GM21619 (cell line): ENCODE measurements around the gene ADTRP.
"Not testable (repeated sequence)": the region's sequence is repeated elsewhere in the genome, so short reads cannot be mapped to it uniquely, and the experiment has no call there.

Source experiments
- ATAC-seq: cut with Tn5 transposase; IDR thresholded peaks from one replicate; pipeline ENCODE4 v1.9.1; 2021; ENCODE audit not compliant: unreplicated experiment

ADTRP gene

DNA sequence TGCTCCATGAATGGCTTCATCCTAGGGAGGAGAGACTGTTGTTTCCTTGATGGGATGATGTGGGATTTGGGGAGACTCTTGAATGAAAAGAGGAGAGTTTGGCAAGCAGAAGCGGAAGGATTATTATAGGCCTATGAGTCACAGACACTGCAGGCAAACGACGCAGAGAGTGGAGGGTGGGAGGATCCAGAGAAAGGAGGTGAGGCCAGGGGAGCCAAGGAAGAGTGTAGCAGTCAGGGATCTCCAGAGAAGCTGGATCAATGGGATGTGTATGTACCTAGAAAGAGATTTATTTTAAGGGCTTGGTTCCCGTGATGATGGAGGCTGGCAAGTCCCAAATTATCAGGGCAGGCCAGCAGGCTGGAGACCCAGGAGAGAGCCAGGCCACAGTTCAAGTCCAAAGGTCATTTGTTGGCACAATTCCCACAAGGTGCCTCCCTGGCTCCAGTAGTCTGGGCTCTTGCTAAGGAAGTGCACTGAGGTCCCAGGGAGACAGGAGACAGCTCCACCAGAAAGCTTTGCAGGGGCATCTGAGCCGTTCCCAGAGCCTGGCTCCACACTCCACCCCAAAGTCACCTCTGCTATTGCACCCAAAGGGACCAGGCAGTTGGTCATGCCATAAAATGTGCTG lies 76.0 kb downstream of the ADTRP start:
- no peak for ATAC-seq

DNA sequence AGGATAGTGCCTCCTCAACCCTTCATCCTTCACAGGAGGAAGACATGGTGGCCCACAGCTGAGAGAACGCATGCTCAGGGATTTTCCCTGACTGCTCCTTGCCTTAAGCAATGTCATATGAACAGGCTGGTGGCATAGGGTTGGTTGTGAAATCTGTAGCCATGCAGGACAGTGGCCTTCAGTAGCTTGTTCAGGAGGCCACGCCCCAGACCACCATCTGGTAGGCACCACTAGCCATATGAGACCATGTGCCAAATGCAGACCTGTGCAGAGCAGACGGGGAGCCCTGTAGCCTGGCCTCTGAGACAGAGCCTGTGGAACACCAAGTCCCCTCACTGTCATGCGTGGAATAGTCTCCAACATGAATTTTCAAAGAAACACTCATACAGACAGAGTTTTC lies 76.5 kb downstream of the ADTRP start:
- no peak for ATAC-seq

DNA sequence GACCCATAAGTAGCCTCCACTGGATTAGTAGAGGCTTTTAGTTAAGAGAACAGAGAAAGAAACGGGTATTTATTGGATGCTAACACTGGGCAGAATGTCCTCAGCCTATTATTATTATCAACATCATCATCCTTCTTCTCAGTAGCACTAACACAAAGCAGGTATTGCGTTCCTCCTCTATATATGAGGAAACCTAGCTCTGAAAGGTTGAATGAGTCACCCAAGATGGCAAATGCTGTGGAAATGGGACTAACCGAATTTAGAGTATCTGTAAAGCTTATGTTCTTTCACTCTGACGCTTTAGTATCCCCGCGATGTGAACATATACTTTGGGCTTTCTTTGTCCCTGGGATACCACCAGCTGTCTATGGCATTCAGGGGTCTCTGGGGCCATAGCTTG lies 77.0 kb downstream of the ADTRP start:
- no peak for ATAC-seq

DNA sequence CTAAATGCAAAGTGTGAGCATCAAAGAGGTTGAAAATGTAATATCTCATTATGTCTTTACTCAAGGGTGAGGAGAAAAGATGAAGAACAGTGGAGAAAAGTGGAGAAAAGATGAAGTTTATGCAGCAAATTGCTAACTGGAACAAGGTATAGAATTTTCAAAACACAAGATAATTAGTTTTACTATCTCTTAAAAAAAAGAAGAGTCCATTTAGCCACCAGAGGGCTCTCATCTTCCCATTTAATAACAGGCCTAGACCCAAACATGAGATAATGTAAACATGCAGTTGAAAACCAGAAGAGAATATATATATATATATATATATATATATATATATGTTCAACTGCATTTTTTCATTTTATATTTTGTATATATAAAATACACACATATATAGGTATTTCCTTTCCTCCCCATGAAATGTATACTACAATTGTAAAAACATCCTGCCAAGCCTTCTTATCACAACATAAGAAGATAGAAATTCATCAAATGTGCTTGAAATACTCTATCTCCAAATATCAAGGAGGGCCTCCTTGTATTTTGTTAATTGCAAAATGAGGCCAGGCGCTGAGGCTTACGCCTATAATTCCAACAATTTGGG lies 78.4 kb downstream of the ADTRP start:
- ATAC-seq: no peak

DNA sequence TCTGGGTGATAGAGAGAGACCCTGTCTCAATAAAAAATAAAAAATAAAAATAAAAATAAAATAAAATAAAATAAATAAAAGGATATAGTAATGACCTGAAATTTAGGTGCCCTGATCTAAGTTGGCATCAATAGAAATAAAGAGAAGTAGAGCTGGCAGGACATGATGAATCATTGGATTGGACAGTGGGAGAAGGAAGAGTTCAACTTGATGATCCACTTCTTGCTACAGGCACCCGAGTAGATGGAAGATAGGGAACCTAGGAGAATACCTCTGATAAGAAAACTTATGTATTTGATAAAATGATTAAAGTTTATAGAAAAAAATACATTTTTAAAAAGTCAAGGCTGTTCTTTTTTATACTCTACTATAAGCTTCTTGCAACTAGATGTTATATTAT lies 79.0 kb downstream of the ADTRP start:
- ATAC-seq: no peak

DNA sequence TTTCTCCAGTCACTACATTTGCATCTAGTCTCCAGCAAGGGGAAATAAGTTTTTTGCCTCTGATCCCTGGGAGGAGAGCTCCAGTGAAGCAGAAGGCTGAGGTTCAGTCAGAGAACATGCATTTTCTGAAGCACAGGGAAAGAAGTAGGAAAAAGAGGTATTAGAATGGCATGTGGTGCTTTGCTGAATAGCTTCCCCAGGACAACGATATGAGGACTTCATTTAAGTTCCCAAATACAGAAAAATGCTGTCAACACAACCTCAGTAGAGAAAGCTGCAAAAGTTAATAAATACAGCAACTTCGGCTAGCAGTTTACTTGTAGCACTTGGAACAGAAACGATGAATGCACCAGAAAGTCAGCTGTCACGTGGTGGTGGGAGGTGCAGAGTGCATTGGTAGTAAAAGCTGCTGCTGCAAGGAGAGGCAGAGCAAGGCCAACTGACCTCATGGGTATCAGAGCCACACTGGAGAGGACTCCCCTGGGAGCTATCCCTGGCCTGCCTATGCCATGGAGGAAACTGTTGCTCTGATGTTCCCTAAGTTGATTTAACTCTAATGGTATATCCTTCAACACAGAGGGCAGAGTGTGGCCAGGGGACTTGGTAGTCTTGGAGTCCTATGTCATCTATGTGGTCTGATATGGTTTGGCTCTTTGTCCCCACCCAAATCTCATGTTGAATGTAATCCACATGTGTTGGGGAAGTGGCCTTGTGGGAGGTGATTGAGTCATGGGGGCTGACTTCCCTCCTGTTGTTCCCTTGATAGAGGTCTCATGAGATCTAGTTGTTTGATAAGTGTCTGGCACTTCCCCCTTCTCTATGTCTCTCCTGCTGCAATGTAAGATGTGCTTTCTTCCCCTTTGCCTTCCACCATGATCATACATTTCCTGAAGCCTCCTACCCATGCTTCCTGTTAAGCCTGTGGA lies 85.9 kb downstream of the ADTRP start:
- no peak for ATAC-seq

DNA sequence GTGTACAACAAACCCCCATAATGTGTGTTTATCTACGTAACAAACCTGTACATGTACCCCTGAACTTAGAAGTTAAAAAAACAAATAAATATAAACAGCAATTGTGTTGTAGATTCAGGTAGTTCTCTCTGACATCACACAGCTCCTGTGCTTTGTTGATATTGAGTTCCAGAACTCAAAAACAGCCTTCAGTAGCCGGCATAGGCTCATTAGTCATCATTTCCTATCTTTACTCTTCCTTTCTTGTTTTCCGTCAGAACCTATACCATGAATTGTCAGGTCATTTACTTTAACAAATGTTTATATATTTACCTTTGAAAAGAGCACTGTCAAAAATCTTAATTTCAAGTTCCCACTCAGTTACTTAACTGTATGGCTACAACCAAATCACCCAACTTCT lies 88.8 kb downstream of the ADTRP start:
- ATAC-seq: no peak

DNA sequence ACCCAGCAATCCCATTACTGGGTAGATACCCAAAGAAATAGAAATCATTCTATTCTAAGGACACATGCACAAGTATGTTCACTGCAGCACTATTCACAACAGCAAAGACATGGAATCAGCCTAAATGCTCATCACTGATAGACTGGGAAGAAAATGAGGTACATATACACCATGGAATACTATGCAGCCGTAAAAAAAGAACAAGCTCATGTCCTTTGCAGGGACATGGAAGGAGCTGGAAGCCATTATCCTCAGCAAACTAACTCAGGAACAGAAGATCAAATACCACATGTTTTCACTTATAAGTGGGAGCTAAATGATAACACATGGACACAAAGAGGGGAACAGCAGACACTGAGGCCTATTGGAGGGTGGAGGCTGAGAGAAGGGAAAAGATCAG lies 89.2 kb downstream of the ADTRP start:
- not testable (repeated sequence) for ATAC-seq

DNA sequence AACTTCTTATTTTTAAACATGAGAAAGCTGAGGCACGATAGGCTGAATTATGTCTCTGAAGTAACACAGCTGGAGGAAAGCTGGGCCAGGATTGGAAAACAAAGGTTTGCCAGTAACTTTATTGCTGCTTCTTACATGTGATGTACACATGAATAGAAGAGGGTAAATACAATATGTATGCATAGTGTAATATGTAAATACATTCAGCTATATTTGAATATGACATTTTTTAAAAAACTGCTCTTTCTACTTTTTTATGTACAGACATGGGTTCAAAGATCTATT lies 90.2 kb downstream of the ADTRP start:
- no peak for ATAC-seq

DNA sequence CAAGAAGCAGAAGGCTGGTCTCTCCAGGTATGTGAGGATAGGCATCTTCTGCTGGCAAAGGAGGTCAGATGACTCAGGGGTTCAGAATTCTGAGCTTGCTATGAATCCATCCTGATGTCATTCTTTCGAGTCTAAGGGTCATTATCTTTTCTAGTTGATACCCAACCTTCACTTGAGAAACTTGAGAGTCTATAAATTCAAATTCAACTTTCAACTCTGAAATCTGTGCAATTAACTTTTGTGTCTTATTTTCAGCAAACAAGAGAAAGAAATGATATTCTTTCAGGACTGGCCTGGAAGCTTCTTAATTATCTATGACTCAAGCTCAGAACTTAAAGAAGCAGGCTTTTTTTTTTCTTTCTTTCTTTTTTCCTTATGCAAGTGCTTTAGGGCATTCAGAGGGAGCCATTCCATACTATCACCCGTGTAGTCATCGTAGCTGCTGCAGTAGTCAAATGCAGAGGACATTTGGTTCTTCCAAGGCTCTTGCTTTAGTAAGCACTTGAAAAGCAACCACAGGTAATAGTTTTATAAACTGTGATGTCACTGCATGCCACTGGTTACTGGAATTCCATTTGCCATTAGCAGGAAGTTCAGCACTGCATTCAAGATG lies 93.0 kb downstream of the ADTRP start:
- ATAC-seq: no peak

DNA sequence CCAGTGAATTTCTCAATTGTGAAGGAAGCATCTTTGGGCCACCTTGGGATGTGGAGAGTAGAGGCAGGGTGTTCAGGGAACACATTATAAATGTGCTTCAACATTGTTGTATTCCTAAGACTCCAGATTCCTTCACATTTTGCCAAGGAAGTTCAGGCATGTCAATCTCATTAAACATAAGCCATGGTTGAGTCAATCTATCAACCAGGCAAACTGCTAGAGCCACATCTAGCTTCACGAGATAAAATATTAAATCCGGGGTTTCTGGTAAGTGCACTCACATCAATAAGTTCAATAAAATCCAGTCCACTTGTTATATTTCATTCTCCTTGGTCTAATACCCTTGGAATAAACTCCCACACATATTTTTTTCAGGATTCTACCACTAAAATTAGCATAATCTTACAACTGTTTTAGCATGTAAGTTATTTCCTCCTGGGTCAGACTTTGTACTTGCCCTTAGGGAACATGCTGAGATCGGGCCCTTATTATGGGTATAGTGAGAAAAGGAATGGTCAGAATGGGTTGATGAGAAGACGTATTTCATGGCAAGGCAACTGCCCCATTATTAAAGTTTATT lies 93.6 kb downstream of the ADTRP start:
- no peak for ATAC-seq

DNA sequence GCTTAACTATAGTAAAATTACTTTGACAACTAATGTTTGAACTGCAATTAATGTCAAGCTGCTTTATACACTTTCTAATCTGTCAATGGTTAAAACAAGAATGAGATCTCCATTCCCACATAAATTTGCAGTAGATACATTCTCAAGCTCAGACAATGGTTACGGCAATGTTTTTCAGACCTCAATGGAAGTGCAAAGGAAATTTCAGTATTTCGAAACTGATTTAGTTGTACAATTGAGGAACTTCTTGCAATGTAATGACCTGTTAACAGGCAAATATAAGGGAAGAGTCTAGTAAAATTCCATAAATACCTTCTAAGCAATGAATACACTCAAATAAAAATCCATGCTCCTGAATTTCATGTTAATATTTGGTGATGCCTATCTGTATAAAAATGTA lies 94.7 kb downstream of the ADTRP start:
- no peak for ATAC-seq

DNA sequence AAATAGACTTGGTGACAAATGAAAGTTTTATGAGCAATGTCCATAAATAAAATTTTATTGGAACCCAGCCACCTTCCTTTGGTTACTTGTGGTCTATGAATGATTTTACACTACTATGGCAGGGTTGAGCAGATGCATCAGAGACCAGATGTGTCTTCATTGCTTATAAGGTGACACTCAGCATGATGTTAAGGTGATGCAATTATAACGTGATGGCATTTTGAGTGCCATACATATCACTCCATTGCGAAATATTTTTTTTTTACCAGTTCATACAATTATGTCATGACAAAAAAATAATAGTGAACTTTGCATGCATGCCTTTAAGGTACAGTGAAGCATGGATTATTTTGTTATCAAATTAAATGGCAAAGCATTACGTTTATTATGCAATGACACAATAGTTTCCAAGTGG lies 96.0 kb downstream of the ADTRP start:
- ATAC-seq: no peak

DNA sequence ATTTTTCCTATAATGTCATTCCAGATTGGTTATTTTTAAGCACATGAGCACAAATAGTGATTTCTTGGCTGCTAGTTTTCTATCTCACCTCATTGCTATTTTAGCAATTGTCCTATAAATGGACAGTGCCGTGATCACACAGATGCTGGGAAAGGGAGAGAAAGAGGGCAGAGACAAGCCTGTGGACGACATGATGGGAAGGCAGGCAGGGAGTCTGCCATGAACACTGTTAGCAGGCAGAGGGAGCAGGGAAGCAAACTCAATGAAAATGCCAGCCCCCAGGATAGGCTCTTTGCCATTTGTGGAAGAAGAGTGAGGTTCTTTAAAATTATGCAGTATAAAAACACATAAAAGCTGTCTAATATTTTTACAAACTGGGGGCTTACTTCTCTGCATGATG lies 96.8 kb downstream of the ADTRP start:
- no peak for ATAC-seq

DNA sequence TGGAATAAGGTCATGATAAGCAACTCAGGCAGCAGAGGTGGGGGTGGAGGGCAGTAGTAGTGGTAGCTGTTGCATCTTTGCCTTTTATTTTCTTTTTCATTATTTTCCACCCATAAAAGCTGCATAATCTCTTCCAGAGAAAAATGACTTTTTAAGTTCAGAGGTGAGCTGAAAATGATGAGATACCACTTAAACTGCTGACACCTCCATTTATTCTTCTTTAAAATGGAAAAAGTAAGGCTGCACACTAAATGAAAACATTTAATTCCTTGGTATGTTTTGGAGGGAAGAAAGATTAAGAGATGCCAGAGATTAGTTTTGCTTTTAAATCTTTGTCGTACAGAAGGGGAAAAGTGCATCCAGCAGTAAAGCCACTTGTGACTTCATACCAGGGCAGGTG lies 97.2 kb downstream of the ADTRP start:
- no peak for ATAC-seq

DNA sequence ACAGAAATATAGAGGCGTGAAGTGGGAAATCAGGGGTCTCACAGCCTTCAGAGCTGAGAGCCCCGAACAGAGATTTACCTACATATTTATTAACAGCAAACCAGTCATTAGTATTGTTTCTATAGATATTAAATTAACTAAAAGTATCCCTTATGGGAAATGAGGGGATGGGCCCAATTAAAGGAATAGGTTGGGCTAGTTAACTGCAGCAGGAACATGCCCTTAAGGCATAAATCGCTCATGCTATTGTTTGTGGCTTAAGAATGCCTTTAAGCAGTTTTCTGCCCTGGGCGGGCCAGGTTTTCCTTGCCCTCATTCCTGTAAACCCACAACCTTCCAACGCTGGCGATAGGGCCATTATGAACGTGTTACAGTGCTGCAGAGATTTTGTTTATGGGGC lies 98.1 kb downstream of the ADTRP start:
- not testable (repeated sequence) for ATAC-seq

DNA sequence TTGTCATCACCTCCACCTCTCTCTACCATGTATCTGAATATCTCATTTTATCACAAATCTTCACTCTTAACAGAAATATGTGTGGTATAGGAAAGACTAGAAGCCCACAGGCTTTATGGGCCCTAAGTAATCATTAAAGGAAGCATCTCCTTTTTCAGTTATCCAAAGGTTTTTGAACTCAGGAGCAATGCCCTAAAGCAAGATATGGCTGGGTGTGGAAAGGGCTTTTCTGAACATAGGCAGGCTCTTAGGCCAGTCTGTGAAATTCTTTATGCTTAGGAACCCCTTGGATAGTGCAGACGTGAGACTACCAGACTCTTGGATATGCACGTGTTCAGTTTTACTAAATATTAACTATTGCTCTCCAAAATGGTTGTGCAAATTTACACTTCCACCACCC lies 99.5 kb downstream of the ADTRP start:
- no peak for ATAC-seq

DNA sequence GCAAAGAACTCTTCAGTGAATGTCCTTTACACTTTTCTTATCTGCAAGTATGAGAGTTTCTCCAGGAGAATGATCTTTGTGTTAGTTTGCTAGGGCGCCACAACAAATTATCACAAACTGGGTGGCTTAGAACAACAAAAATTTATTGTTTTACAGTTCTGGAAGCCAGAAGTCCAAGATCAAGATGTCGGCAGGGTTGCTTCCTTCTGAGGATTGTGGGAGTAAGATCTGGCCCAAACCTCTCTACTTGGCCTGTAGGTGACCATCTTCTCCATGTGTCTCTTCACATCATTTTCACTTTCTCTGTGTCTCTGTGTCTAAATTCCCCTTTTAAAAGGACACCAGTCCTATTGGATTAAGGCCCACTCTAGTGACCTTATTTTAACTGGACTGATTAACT lies 103.0 kb downstream of the ADTRP start:
- ATAC-seq: no peak

DNA sequence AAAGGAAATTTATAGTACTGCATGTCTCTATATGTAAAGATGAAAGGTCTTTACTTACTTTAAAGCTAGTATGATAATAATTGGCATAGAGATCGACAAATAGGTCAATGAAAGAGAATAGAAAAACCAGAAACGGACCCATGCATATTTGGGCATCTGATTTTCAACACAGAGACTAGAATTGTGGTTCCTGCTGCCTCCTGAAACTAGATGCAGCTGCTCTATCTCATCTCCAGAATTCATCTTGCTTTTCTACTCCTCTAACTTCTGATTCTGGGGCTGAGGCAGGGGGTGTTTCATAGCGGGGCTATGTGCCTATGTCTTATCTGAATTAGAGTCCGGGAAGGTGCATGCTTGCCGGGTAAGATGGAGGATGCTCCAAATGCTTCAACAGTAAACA lies 105.9 kb downstream of the ADTRP start:
- ATAC-seq: no peak

DNA sequence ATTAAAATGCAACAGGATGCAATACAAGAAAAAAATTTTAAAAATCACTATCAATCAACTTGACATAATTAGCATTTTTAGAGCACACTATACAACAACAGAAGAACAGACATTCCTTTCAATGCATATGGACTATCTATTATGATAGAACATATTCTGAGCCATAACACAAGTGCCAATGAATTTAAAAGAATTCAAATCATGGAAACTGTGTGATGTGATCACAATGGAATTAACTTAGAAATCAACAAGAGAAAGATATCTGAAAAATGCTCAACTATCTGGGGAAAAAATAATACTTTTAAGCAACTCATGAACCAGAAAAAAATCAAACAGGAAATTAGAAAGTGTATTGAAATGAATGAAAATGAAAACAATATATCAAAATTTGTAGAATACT lies 106.3 kb downstream of the ADTRP start:
- ATAC-seq: no peak

DNA sequence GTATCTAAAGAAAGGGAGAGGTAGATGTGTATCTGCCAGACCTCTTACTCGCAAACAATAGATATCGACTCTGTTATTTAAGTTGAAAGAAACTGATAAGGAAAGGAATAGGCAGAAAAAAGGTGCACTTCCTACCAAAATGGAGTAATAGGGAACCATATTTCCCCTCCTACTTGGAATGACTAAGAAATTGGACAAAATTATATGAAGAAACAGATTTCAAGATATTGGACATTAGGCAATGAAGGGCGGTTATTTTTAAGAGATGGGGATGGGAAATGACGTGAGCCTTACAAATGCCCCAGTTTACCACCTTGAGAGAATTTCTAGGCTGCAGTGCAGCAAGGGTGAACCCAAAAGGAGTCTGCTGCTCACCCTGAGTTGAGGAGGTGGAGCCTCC lies 108.9 kb downstream of the ADTRP start:
- ATAC-seq: no peak

DNA sequence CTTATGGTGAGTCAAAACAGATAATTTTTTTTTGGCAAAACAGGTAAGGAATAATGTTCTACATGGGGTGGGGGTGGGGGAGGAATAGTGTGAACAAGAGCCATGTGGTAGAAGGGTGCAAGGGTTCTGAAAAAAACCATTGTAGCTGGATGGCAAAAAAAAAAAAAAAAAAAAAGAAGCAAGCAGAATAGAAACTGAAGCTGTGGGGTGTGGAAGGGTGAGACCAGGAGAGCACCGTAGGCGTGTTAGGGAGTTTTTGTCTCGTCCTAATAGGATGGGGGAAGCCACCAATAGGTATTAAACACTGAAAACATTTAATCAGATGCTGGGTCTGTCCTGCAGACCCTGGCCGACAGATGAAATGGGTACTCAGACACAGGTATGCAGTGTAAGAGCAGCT lies 110.1 kb downstream of the ADTRP start:
- no peak for ATAC-seq
